Measurements from ENCODE around the gene ASIC2.

The ASIC2 gene

GRCh38 chr17:33328129-33328528 lies 35.0 kb upstream of the ASIC2 start:
- TF ChIP-seq EZH2phosphoT487 (conservative IDR thresholded peaks at IDR 0.05; ENCODE audit: low read length) (no peak), CTCF (IDR thresholded peaks at IDR 0.05; ENCODE audit: insufficient read depth, low read length, poor library complexity, severe bottlenecking) (no peak)
- no peaks in the 10 kb centered on the region for H4K20me1 ChIP-seq (ENCODE audit: low read depth, low read length)

GRCh38 chr17:33324736-33325135 lies 31.6 kb upstream of the ASIC2 start:
- H3K27ac ChIP-seq (ENCODE audit: low read depth, low read length): no peak overlapping the region
- no peaks in the 10 kb centered on the region for H3K27me3 ChIP-seq (ENCODE audit: low read length)
- H3K4me3 ChIP-seq (ENCODE audit: insufficient read depth, low read length, poor library complexity, severe bottlenecking): no peak overlapping the region
- H3K9ac ChIP-seq (ENCODE audit: low read length): no peak overlapping the region
- no peaks in the 10 kb centered on the region for H3K9me3 ChIP-seq (ENCODE audit: insufficient read depth, low read length)
- TF ChIP-seq EZH2phosphoT487 (conservative IDR thresholded peaks at IDR 0.05; ENCODE audit: low read length) (no peak), CTCF (IDR thresholded peaks at IDR 0.05; ENCODE audit: insufficient read depth, low read length, poor library complexity, severe bottlenecking) (no peak)
- no peaks in the 10 kb centered on the region for H3F3A ChIP-seq (ENCODE audit: insufficient read depth)
- H2AFZ ChIP-seq (ENCODE audit: low read depth, low read length, severe bottlenecking): no peak overlapping the region
- no peaks in the 10 kb centered on the region for H3K79me2 ChIP-seq (ENCODE audit: insufficient read depth, low read length)
- H3K36me3 ChIP-seq (ENCODE audit: low read length): no peaks in the 10 kb centered on the region
- H3K9me2 ChIP-seq (replicated peaks; ENCODE audit: insufficient read depth, low read length): no peaks in the 10 kb centered on the region
- H4K20me1 ChIP-seq (ENCODE audit: low read depth, low read length): no peaks in the 10 kb centered on the region
- H3K4me2 ChIP-seq (ENCODE audit: low read depth, low read length, poor library complexity, severe bottlenecking): no peak overlapping the region

More at GRCh38 chr17:33328129-33328528, 35.0 kb upstream of the ASIC2 start:
- Histone ChIP-seq H3K79me2 (ENCODE audit: insufficient read depth, low read length) (no peaks in the 10 kb centered on the region), H3K27me3 (ENCODE audit: low read length) (no peaks in the 10 kb centered on the region), H3F3A (ENCODE audit: insufficient read depth) (no peaks in the 10 kb centered on the region), H3K9me3 (ENCODE audit: insufficient read depth, low read length) (no peaks in the 10 kb centered on the region), H3K9ac (ENCODE audit: low read length) (no peak overlapping the region), H3K36me3 (ENCODE audit: low read length) (no peaks in the 10 kb centered on the region), H2AFZ (ENCODE audit: low read depth, low read length, severe bottlenecking) (no peak overlapping the region), H3K4me2 (ENCODE audit: low read depth, low read length, poor library complexity, severe bottlenecking) (no peak overlapping the region), H3K9me2 (replicated peaks; ENCODE audit: insufficient read depth, low read length) (no peaks in the 10 kb centered on the region), H3K4me3 (ENCODE audit: insufficient read depth, low read length, poor library complexity, severe bottlenecking) (no peak overlapping the region), H3K27ac (ENCODE audit: low read depth, low read length) (no peak overlapping the region)

GRCh38 chr17:33322063-33322462 lies 29.0 kb upstream of the ASIC2 start:
- no peak overlapping the region for H2AFZ ChIP-seq (ENCODE audit: low read depth, low read length, severe bottlenecking)
- no peak overlapping the region for H3K27ac ChIP-seq (ENCODE audit: low read depth, low read length)
- H3K4me3 ChIP-seq (ENCODE audit: insufficient read depth, low read length, poor library complexity, severe bottlenecking): no peak overlapping the region
- TF ChIP-seq CTCF (IDR thresholded peaks at IDR 0.05; ENCODE audit: insufficient read depth, low read length, poor library complexity, severe bottlenecking): no peak
- TF ChIP-seq EZH2phosphoT487 (conservative IDR thresholded peaks at IDR 0.05; ENCODE audit: low read length): no peak
- no peaks in the 10 kb centered on the region for H3K9me3 ChIP-seq (ENCODE audit: insufficient read depth, low read length)
- H3K9ac ChIP-seq (ENCODE audit: low read length): no peak overlapping the region
- H3K4me2 ChIP-seq (ENCODE audit: low read depth, low read length, poor library complexity, severe bottlenecking): no peak overlapping the region
- no peaks in the 10 kb centered on the region for H4K20me1 ChIP-seq (ENCODE audit: low read depth, low read length)
- no peaks in the 10 kb centered on the region for H3K9me2 ChIP-seq (replicated peaks; ENCODE audit: insufficient read depth, low read length)
- no peaks in the 10 kb centered on the region for H3K36me3 ChIP-seq (ENCODE audit: low read length)
- H3F3A ChIP-seq (ENCODE audit: insufficient read depth): no peaks in the 10 kb centered on the region
- no peaks in the 10 kb centered on the region for H3K79me2 ChIP-seq (ENCODE audit: insufficient read depth, low read length)
- H3K27me3 ChIP-seq (ENCODE audit: low read length): no peaks in the 10 kb centered on the region; the same call in 1 of the 2 replicates

Data from SU-DHL-6 (cell line).